OCI-LY1 (cell line): ENCODE measurements around the gene GLYAT.

ENCODE experiments used
- CTCF ChIP-seq: fragments of 200-600 bp; sonication (generic), shearing (Covaris generic); IDR thresholded peaks from 2 replicates; pipeline ENCODE4 v1.5.1; 2017; ENCODE audit warnings: mild to moderate bottlenecking, antibody characterized with exemption, low read length, moderate library complexity, mixed read lengths
- EZH2 ChIP-seq: fragments of 200-600 bp; sonication (generic), shearing (Covaris generic); IDR thresholded peaks from 2 replicates; pipeline ENCODE4 v1.8.0; 2017; ENCODE audit warnings: borderline replicate concordance, mixed run types, mild to moderate bottlenecking, antibody characterized with exemption, low read length, moderate library complexity, mixed read lengths

- no peak for TF ChIP-seq CTCF
- no peak for TF ChIP-seq EZH2
Observed at GRCh38 chr11:58770166-58770565, 38.4 kb upstream of the GLYAT start.
